Measurements from ENCODE around the gene WWOX.

Gene WWOX

GRCh38 chr16:79201436-79201835 lies 1102.0 kb downstream of the WWOX start:
- no peak for DNase-seq (ENCODE audit: low spot score)
- H3K4me3 ChIP-seq: no peak overlapping the region
- TF ChIP-seq CTCF (IDR thresholded peaks at IDR 0.05): no peak
- H3K27ac ChIP-seq: no peak overlapping the region

- no peak for DNase-seq (ENCODE audit: low spot score)
- no peak for TF ChIP-seq CTCF (IDR thresholded peaks at IDR 0.05)
- Histone ChIP-seq H3K4me3 (no peak overlapping the region), H3K27ac (no peak overlapping the region)
These were observed 1103.5 kb downstream of the WWOX start for GRCh38 chr16:79202977-79203376.

DNA sequence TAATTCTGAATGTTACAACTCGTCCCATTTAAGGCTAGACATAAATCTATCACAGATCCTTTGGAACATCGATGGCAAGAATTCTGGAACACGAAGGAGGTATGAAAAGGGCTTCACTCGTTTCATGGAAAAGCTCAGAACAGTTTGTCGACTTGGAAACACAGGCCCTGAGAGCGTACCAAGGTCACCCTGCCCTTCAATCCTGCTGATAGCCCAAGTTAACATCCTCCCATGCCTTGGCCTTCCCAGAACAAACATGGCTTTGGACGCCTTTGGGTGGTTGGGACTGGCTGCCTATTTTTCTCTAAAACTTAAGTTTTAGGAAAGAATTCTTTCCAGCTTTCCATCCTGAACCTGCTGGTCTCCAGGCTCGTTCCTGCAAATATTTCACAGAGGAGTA lies 1105.0 kb downstream of the WWOX start:
- DNase-seq (ENCODE audit: low spot score): no peak
- Histone ChIP-seq H3K4me3 (no peak overlapping the region), H3K27ac (no peak overlapping the region)
- no peak for TF ChIP-seq CTCF (IDR thresholded peaks at IDR 0.05)

- no peak for DNase-seq (ENCODE audit: low spot score)
These were observed 1107.4 kb downstream of the WWOX start for GRCh38 chr16:79206889-79207288.

DNA sequence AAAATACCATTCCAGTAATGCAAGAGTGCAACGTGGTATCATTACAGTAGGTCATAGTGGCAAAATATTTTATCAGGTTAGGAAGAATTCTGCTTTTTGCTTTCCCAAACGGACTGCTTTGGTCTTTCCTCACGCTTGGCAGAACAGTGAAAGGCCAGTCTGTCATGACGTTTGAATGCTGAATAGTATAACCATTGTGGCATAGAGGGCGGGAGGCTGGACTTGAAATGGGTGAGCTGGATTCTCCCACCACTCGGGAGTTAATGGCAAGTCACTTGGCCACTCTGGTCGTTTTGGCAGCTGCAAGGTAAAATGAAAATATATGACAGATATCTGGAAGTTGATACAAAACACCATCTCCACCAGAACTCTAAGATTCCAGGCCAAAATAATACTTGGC lies 1109.9 kb downstream of the WWOX start:
- DNase-seq (ENCODE audit: low spot score): no peak
- H3K27ac ChIP-seq: no peak overlapping the region
- no peak for TF ChIP-seq CTCF (IDR thresholded peaks at IDR 0.05)
- H3K4me3 ChIP-seq: no peak overlapping the region

More at GRCh38 chr16:79206889-79207288, 1107.4 kb downstream of the WWOX start:
- H3K4me3 ChIP-seq: no peak overlapping the region
- no peak for TF ChIP-seq CTCF (IDR thresholded peaks at IDR 0.05)
- H3K27ac ChIP-seq: no peak overlapping the region

GRCh38 chr16:79210607-79211006 lies 1111.2 kb downstream of the WWOX start:
- H3K27ac ChIP-seq: no peak overlapping the region
- H3K4me3 ChIP-seq: no peak overlapping the region
- DNase-seq (ENCODE audit: low spot score): no peak
- TF ChIP-seq CTCF (IDR thresholded peaks at IDR 0.05): no peak

DNA sequence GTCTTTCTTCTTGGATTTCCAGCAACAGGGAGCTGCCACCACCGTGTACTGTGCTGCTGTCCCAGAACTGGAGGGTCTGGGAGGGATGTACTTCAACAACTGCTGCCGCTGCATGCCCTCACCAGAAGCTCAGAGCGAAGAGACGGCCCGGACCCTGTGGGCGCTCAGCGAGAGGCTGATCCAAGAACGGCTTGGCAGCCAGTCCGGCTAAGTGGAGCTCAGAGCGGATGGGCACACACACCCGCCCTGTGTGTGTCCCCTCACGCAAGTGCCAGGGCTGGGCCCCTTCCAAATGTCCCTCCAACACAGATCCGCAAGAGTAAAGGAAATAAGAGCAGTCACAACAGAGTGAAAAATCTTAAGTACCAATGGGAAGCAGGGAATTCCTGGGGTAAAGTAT lies 1112.1 kb downstream of the WWOX start:
- no peak for DNase-seq (ENCODE audit: low spot score)
- Histone ChIP-seq H3K27ac (no peak overlapping the region), H3K4me3 (no peak overlapping the region)
- TF ChIP-seq CTCF (IDR thresholded peaks at IDR 0.05): no peak

All from coronary artery (tissue), 2 donors.